Stimulated activated CD4-positive, alpha-beta T cell treated with anti-CD3 and anti-CD28 coated beads, TNF-alpha, amount 100 ng/mL, for 1 hour (primary cell): ENCODE measurements around the gene LCN15.
"Not testable (repeated sequence)": the region's sequence is repeated elsewhere in the genome, so short reads cannot be mapped to it uniquely, and the experiment has no call there.

Experiments used
- DNase-seq, 3 donors: peaks; one replicate each; pipeline ENCODE4 v3.0.0-alpha.2; 2020; ENCODE audit warnings: low read depth in 3 of 3, low spot score in 1 of 3

Gene LCN15, protein sequence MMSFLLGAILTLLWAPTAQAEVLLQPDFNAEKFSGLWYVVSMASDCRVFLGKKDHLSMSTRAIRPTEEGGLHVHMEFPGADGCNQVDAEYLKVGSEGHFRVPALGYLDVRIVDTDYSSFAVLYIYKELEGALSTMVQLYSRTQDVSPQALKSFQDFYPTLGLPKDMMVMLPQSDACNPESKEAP

GRCh38 chr9:136764301-136764891 lies at the start of gene LCN15:
LCN15 (minus strand) TSS chr9:136764518; CDS start chr9:136764488, 30 bp downstream.
- DNase-seq = no peak

- no peak for DNase-seq
These were observed 44.5 kb upstream of the LCN15 start for GRCh38 chr9:136808806-136809158.

DNA sequence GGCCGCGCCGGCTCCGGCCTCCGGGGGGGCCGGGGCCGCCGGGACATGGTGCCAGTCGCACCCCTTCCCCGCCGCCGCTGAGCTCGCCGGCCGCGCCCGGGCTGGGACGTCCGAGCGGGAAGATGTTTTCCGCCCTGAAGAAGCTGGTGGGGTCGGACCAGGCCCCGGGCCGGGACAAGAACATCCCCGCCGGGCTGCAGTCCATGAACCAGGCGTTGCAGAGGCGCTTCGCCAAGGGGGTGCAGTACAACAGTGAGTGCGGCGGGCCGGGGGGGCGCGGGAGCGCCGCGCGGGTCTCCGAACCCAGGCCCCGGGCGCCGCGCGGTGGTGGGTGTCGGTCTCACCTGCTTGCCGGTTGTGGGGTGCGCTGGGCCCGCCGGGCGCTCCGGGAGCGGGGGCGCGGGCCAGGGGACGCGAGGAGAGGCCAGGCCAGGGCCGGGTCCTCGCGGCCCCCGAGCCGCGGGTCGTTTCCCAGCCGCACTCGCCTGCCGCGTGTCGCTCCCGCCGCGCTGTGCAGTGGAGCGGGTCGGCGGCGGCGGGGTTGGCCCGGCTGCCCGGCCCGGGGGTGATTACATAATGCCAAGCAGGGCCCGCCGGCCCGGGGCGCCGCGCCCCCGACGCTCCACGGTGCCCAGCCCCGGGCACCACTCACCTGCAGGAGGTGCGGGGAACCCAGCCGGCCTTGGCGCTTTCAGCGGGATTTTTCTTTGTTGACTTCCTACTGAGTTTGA lies 43.9 kb upstream of the LCN15 start:
- DNase-seq = peak in 2 of 3 donors; percentile 30 to 40

DNA sequence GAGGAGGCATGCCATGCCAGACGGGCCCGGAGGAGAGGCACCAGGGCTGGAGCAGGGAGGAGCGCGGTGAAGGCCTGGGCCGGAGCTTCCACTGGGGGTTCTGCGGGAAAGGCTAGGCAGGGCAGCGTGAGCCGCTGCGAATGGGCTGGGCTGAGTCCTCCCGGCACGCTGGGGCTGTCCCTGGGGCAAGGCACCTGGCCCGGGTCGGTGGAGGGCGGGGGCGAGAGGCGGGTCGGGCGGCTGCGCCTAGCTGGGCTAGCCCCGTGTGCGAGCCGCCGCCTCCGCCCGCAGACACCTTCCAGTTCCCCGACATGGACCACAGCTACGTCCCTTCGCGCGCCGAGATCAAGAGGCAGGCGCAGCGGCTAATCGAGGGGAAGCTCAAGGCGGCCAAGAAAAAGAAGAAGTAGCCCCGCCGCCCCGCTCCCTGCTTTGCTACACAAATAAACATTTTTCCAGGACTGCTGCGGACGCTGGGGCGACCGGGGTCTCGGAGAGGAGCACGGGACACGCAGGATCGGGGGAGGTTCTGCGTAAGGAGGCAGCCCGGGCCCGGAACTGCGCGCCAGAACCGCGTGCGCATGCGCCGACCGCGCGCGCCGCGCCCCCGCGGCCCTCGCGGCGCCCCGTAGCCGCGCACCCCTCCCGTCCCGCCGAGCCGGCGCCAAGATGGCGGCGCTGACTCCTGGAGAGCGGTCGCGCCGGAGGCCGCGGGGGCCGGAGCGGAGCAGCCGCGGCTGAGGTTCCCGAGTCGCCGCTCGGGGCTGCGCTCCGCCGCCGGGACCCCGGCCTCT lies 43.2 kb upstream of the LCN15 start, which contains the start of gene RABL6:
TSS of gene RABL6 (plus strand) at position 668 of the 794 bp plus-strand sequence. CDS start 249 bp downstream, outside the sequence.
- DNase-seq = peak; percentile 57 to 76 (median 74)

DNA sequence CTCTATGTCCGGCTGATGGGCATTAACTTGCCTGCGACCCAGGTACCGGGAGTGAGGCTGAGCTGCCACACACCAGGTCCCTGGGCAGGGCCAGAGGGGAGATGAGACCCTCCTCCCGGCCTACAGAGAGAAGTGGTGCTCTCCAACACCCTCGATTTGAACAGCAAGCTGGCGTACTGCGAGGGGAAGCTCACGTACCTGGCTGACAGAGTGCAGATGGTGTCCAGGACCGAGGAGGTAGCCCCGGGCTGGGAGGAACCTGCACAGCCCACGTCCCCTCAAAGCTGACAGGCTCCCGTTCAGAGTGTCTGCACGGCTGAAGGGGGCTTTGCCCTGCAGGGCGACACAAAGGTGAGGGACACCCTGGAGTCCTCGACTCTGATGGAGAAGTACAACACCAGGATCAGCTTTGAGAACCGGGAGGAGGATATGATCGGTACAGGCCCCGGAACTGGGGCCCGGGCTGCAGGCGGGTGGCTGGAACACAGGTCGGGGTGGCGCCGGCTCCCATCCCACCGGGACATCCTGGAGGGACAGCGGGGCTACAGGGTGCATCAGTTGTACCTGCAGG lies 42.4 kb upstream of the LCN15 start:
- no peak for DNase-seq

DNA sequence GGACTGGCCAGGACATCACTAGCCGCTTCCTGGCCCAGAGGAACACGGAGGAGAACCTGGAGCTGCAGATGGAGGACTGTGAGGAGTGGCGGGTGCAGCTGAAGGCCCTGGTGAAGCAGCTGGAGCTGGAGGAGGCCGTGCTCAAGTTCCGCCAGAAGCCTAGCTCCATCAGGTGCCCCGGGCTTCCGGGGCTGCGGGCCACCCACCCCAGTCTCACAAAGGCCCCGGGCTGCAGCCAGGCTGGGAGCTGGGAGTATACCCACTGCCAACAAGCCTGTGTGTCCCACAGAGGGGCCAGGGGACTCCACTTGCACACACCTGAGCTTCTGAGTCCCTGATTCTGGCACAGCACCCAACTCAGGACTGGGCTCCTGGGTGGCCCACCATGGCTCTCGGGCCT lies 41.7 kb upstream of the LCN15 start:
- DNase-seq = no peak

DNA sequence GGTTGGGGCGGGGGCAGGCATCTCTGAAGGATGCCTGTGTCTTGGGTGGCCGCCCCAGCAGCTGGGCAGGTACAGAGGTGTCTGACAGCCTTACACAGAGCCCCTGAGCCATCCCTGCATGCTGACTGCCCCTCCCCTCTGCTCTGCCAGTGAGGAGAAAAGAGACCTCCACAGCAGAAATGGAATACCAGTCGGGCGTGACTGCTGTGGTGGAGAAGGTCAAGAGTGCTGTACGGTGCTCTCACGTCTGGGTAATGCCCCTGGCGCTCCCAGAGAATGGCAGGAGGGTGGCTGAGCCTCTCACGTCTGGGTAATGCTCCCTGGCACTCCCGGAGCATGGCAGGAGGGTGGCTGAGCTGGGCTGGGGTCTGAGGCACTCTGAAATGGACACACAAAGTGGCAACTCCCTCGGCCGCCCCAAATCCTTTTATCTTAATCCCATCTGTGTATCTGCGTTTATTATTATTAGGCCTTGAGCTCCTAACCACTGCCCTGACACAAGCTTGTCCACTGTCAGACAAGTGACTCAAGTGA lies 41.0 kb upstream of the LCN15 start:
- DNase-seq = no peak

- DNase-seq = no peak
These were observed 40.3 kb upstream of the LCN15 start for GRCh38 chr9:136804509-136805206.

- no peak for DNase-seq
These were observed 39.5 kb upstream of the LCN15 start for GRCh38 chr9:136803551-136804508.

DNA sequence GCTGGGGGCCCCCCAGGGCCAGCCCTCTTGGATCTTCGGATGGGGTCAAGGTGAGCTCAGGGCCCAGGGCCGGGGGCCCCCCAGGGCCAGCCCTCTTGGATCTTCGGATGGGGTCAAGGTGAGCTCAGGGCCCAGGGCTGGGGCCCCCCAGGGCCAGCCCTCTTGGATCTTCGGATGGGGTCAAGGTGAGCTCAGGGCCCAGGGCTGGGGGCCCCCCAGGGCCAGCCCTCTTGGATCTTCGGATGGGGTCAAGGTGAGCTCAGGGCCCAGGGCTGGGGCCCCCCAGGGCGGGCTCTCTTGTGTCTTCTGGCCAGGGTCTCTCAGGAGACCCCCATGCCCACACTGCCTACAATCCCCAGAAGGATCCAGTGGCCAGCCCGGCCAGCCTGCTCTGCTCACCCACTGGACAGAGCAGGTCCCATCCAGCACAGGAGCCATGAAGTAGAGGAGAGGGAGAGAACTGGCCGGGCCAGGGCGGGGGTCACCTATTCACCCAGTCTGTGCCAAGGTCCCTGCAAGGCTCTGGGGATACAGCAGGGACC lies 38.8 kb upstream of the LCN15 start:
- DNase-seq = not testable (repeated sequence)

GRCh38 chr9:136802321-136802720 lies 38.0 kb upstream of the LCN15 start:
- DNase-seq = no peak

DNA sequence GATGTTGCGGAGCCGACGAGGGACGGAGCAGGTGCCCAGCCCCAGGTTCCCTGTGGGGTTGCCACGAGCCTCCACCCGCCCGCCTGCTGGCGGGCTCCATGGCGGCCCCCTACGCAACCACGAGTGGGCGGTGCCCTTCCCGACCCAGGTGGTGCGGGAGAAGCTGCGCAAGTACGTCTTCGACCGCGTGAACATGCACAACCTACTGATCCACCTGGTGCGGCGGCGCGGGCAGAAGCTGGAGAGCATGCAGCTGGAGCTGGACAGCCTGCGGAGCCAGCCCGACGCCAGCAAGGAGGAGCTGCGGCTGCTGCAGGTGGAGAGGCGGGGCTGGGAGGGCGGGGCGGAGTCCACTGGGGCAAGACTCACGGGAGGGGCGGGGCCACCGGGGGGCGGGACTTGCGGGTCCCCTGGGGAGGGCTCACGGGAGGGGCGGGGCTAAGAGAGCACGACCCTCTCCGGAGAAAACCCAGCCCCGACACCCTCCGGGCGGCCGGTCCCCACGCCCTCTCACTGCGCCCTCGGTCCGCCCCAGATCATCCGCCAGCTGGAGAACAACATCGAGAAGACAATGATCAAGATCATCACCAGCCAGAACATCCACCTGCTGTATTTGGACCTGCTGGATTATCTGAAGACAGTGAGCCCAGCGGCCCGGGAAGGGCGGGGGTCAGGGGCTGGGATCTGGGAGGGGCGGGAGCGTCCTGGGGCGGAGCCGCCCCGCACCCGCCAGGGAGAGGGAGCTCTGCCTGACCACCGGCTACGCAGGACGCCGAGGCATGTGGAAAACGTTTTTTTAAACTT lies 35.7 kb upstream of the LCN15 start:
- peak; percentile 82 to 86 (median 86) for DNase-seq

DNA sequence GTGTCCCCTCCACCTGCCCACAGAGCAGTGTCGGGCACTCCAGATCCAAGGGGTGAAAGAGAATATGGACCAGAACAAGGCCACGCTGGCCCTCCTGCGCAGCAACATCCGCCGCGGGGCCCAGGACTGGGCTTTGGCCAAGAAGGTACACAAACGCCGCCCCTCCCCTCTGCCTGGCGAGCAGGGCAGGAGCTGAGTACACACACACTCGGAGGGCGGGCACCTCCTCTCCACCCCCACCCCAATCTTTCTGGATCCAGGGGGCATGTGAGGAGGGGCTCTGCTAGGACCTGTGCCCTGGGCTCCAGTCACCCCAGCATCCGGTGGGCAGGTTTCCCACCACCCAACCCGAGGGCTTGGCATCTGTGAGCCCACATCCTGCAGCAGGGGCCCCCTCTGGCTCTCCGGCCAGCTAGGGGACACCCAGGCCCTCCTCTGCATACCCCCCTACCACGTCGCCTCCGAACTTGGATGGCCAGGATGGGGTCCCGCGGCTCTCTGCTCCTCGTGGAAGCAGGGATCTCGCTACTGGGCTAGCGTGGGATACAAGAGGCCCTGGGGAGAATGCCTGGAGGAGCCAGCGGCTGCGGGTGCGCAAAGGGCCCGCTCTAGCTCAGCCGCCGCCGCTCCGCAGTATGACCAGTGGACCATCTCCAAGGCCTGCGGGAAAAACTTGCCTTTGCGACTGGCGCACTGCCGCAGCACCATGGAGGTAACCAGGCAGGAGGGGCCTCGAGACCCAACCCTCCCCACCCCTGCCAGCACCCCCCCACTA lies 34.9 kb upstream of the LCN15 start:
- DNase-seq = no peak

- DNase-seq = no peak
These were observed 34.4 kb upstream of the LCN15 start for GRCh38 chr9:136798708-136799078.

DNA sequence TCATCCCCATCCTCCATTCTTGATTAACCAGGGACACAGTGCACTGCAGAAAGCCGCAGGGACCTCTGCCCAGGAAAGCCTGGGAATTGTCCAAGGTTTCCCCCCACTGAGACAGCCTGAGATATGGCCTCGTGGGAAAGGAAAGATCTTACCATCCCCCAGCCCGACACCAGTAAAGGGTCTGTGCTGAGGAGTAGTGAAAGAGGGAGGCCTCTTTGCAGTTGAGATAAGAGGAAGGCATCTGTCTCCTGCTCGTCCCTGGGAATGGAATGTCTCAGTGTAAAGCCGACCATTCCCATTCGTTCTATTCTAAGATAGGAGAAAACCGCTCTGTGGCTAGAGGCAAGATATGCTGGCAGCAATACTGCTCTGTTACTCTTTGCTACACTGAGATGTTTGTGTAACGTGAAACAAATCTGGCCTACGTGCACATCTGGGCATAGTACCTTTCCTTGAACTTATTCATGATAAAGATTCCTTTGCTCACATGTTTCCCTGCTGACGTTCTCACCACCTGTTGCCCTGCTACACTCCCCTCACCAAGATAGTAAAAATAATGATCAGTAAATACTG lies 32.5 kb upstream of the LCN15 start:
- not testable (repeated sequence) for DNase-seq

GRCh38 chr9:136796238-136796774 lies 32.0 kb upstream of the LCN15 start, which contains the start of gene CCDC183:
CCDC183 (plus strand) TSS chr9:136796338; CDS start chr9:136796398, 60 bp downstream.
- no peak for DNase-seq

DNA sequence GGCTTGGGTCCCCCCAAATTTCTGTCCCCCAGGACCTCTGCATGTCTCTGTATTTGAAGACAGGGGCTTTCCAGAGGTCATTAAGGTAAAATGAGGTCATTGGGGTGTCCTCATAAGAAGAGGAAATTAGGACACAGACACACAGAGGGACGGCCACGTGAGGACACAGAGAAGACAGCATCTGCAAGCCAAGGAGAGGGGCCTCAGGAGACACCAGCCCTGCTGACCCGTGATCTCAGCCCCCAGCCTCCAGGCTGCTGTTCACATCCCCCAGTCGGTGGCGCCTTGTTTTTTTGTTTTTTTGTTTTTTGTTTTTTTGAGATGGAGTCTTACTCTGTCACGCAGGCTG lies 30.7 kb upstream of the LCN15 start:
- DNase-seq = no peak
